Measurements from ENCODE around the gene LPCAT2.
A peak's percentile ranks its signal among the peaks of the same experiment; 100 is the strongest.

Gene LPCAT2

DNA sequence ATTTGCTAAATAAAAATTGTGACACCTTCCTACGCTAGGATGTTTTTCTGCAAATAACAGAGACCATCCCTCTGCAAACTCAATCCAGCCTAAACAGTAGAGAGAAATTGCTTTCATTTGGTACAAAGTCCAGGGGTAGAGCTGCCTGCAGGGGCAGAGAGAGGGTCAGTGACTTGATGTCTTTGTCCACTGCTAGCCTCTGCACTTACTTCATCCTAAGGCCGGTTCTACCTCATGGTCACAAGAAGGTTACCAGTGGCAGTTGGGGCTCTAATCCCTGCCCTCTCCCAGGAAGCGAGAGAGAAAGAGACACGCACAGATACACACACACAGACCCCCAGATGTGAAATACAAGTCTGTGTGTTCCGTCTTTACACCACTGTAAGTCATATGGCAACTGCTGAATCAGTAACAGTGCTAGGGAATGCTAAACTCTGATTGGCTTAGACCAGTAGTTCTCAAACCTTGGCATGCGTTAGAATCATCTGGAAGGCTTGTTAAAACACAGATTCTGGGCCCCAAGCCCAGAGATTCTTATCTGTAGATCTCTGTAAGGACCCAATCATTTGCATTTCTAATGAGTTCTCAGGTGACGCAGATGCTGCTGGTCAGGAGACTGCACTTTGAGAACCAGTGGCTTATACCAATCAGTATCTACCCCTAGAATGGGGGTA is 13.1 kb upstream of the LPCAT2 start:
- H3K27me3 ChIP-seq (ENCODE audit: control insufficient read depth, insufficient read depth, low read length): no peaks in the 10 kb centered on the region
- no peaks in the 10 kb centered on the region for H3K36me3 ChIP-seq (ENCODE audit: control insufficient read depth, insufficient read depth, low read length)
- no peak overlapping the region for H3K9ac ChIP-seq
- H3K27ac ChIP-seq: no peak overlapping the region
- peaks cover 17% of the 10 kb centered on the region for H3K4me1 ChIP-seq
- H3K9me3 ChIP-seq (ENCODE audit: control insufficient read depth, low read length): no peaks in the 10 kb centered on the region
- no peak overlapping the region for H3K4me2 ChIP-seq (ENCODE audit: low read length)
- H3K79me2 ChIP-seq: no peaks in the 10 kb centered on the region
- no peak overlapping the region for H3K4me3 ChIP-seq (ENCODE audit: low read depth, low read length)
- peak overlapping the region; percentile 36 for H2AFZ ChIP-seq
- TF ChIP-seq, protein P1, sequence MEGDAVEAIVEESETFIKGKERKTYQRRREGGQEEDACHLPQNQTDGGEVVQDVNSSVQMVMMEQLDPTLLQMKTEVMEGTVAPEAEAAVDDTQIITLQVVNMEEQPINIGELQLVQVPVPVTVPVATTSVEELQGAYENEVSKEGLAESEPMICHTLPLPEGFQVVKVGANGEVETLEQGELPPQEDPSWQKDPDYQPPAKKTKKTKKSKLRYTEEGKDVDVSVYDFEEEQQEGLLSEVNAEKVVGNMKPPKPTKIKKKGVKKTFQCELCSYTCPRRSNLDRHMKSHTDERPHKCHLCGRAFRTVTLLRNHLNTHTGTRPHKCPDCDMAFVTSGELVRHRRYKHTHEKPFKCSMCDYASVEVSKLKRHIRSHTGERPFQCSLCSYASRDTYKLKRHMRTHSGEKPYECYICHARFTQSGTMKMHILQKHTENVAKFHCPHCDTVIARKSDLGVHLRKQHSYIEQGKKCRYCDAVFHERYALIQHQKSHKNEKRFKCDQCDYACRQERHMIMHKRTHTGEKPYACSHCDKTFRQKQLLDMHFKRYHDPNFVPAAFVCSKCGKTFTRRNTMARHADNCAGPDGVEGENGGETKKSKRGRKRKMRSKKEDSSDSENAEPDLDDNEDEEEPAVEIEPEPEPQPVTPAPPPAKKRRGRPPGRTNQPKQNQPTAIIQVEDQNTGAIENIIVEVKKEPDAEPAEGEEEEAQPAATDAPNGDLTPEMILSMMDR (IDR thresholded peaks at IDR 0.05): no peak

DNA sequence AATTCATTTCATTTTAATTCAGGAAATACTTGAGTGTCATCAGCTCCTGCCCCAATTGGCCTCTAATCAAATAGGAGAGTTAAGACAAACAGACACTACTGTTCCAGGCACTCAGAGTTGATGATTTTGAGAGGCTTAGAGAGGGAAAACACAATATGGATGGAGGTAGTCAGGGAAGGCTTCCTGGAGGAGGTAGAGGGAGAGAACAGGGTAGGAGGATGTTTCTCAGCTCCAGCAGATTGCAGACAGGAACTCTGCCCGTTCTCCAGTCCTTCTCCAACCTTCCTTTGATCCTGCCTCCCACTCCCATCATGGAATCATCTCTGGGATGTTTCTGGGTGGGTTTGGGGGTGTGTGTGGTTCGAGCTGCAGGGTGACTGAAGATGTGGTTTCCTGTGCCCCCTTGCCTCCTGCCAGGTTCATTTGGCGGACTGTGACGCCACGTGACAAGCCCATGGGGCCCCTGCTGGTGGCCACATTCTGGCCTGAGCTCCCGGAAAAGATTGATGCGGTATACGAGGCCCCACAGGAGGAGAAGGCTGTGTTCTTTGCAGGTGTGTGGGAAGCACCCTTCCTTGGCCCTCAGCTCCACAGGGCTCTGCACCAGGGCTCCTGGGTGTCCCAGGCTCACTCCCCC is 12.2 kb upstream of the LPCAT2 start:
- peaks cover 23% of the 10 kb centered on the region for H3K4me1 ChIP-seq
- no peaks in the 10 kb centered on the region for H3K36me3 ChIP-seq (ENCODE audit: control insufficient read depth, insufficient read depth, low read length)
- no peaks in the 10 kb centered on the region for H3K27me3 ChIP-seq (ENCODE audit: control insufficient read depth, insufficient read depth, low read length)
- H3K27ac ChIP-seq: no peak overlapping the region
- H3K9me3 ChIP-seq (ENCODE audit: control insufficient read depth, low read length): no peaks in the 10 kb centered on the region
- H2AFZ ChIP-seq: no peak overlapping the region
- H3K4me2 ChIP-seq (ENCODE audit: low read length): no peak overlapping the region
- no peak overlapping the region for H3K4me3 ChIP-seq (ENCODE audit: low read depth, low read length)
- H3K9ac ChIP-seq: no peak overlapping the region
- TF ChIP-seq, protein P1 (IDR thresholded peaks at IDR 0.05): no peak
- H3K79me2 ChIP-seq: no peaks in the 10 kb centered on the region

DNA sequence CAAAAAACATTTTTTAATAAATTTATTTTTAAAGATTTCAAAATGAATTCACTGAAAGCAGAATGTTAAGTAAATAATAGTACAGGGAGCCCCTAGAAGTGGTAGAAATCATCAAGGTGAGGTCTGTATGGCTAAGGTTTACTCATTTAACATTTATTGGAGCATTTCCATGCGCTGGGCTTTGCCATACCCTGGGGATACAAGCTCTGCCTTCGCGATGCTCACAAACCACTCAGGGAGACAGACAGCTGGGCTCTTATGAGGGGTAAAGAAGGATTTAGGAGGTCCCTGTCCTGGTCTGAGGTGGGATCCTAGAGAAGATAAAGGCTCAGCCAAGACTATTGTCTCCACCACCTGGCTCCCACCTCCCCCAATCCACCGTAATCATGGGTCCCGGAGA is 11.3 kb upstream of the LPCAT2 start:
- H3K27me3 ChIP-seq (ENCODE audit: control insufficient read depth, insufficient read depth, low read length): no peaks in the 10 kb centered on the region
- no peak overlapping the region for H3K27ac ChIP-seq
- peaks cover 26% of the 10 kb centered on the region for H3K4me1 ChIP-seq
- H2AFZ ChIP-seq: no peak overlapping the region
- H3K9ac ChIP-seq: no peak overlapping the region
- H3K9me3 ChIP-seq (ENCODE audit: control insufficient read depth, low read length): no peaks in the 10 kb centered on the region
- H3K79me2 ChIP-seq: no peaks in the 10 kb centered on the region
- no peak overlapping the region for H3K4me2 ChIP-seq (ENCODE audit: low read length)
- H3K36me3 ChIP-seq (ENCODE audit: control insufficient read depth, insufficient read depth, low read length): no peaks in the 10 kb centered on the region
- TF ChIP-seq, protein P1 (IDR thresholded peaks at IDR 0.05): no peak
- no peak overlapping the region for H3K4me3 ChIP-seq (ENCODE audit: low read depth, low read length)

DNA sequence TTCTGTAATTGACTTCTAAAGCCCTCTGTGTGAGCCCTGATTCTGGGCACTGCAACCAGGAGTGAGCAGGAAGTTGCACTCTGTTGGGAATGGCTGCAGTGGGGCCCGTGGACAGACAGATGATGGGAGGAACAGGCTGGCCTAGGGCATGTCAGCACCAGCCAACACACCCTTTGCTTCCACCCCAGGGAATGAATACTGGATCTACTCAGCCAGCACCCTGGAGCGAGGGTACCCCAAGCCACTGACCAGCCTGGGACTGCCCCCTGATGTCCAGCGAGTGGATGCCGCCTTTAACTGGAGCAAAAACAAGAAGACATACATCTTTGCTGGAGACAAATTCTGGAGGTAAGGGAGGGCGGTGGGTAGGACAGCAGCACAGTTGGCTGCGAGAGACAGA is 10.8 kb upstream of the LPCAT2 start:
- no peaks in the 10 kb centered on the region for H3K79me2 ChIP-seq
- H3K4me1 ChIP-seq: peaks cover 32% of the 10 kb centered on the region
- H3K9ac ChIP-seq: no peak overlapping the region
- no peak overlapping the region for H3K4me3 ChIP-seq (ENCODE audit: low read depth, low read length)
- TF ChIP-seq, protein P1 (IDR thresholded peaks at IDR 0.05): no peak
- H3K27me3 ChIP-seq (ENCODE audit: control insufficient read depth, insufficient read depth, low read length): no peaks in the 10 kb centered on the region
- H3K27ac ChIP-seq: no peak overlapping the region
- no peak overlapping the region for H3K4me2 ChIP-seq (ENCODE audit: low read length)
- H3K9me3 ChIP-seq (ENCODE audit: control insufficient read depth, low read length): no peaks in the 10 kb centered on the region
- H2AFZ ChIP-seq: no peak overlapping the region
- H3K36me3 ChIP-seq (ENCODE audit: control insufficient read depth, insufficient read depth, low read length): no peaks in the 10 kb centered on the region

DNA sequence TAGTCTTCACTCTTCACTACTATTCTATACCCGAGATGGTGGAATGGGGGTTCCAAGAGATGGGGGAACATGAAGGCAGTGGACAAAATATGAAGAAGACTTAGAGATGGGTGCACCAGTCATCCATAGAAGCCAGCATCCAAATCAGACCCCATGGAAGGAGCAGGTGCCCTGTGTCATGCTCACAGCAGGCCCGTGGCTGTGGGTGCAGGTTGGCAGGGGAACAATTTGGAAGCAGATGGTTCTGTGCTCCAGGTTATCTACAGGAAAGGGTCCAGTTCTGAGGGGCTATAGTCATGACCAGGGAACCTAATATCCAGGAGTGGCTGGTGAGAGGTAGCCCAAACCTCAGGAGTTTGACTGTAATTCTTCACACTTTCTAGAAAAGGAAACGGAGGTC is 9.6 kb upstream of the LPCAT2 start:
- no peak overlapping the region for H3K4me2 ChIP-seq (ENCODE audit: low read length)
- peaks cover 37% of the 10 kb centered on the region for H3K4me1 ChIP-seq
- no peaks in the 10 kb centered on the region for H3K79me2 ChIP-seq
- no peaks in the 10 kb centered on the region for H3K9me3 ChIP-seq (ENCODE audit: control insufficient read depth, low read length)
- H3K27ac ChIP-seq: no peak overlapping the region
- H3K4me3 ChIP-seq (ENCODE audit: low read depth, low read length): no peak overlapping the region
- H3K9ac ChIP-seq: no peak overlapping the region
- H3K27me3 ChIP-seq (ENCODE audit: control insufficient read depth, insufficient read depth, low read length): no peaks in the 10 kb centered on the region
- H3K36me3 ChIP-seq (ENCODE audit: control insufficient read depth, insufficient read depth, low read length): no peaks in the 10 kb centered on the region
- TF ChIP-seq, protein P1 (IDR thresholded peaks at IDR 0.05): no peak
- peak overlapping the region; percentile 85 for H2AFZ ChIP-seq
